Endometrium (tissue), 2 donors: ENCODE results near the gene LYRM2.
"Not testable (repeated sequence)": the region's sequence is repeated elsewhere in the genome, so short reads cannot be mapped to it uniquely, and the experiment has no call there.

Experiments used
- FAIRE-seq: peaks from 2 replicates; lab custom pipeline; 2012; peaks lifted over from hg19 to GRCh38; lab: Jason Lieb, UNC
- donor health status: control.
- donor health status: control.

Gene LYRM2

DNA sequence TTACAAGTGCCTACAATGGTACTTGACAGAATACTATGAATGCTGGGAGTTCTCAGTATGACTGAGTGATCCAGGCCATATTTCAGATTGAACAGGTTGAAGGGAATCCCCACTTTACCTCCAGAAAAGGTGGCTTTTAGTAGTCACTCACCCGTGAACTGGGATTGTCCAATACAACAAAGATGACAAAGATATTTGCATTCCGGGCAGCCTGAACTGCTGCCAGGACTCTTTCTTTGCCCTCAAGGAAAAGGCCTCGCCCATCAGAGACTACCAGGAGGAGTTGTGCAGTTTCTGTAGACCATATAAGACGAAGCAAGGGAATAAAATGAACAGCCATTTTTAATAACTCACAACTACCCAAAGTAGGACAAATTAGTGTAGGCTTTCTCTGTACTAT is 6.3 kb upstream of the LYRM2 start:
- no peak for FAIRE-seq

DNA sequence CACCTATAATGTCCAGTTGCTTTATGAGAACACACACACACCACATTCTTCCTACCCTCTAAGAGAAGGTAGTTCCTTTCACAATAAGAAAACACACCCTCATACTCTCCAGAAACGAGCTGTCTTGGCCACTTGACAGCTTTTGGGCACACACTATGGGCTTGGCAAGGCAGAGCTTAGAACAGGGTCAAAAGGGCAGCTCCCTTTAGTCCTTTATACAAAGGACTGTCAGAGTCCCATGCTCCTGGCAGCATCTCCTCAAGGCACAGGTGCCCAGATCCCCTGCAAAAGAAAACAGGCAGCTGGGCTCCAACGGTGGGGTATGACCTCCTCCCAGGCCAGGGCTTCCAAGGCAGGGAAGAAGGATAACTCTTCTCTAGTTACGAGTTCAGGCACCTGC is 4.9 kb upstream of the LYRM2 start:
- no peak for FAIRE-seq

DNA sequence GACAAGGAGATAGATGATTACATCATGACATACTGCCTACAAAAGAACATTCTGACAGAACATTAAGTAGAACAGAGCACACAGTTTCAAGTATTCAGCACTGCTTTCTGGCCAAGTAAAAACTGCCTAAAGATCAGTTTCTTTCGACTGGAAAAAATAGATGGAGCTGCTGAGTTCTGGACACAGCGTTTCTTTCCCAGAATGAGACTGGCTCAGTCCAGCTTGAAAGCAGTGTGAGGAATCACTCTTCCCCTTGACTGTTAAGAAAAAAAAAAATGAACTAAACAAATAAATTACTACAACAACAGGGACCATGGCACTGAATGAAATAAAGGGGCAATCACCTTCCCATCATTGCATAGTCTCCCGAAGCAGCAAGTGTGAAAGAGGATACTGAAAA is 4.4 kb upstream of the LYRM2 start:
- FAIRE-seq: no peak

DNA sequence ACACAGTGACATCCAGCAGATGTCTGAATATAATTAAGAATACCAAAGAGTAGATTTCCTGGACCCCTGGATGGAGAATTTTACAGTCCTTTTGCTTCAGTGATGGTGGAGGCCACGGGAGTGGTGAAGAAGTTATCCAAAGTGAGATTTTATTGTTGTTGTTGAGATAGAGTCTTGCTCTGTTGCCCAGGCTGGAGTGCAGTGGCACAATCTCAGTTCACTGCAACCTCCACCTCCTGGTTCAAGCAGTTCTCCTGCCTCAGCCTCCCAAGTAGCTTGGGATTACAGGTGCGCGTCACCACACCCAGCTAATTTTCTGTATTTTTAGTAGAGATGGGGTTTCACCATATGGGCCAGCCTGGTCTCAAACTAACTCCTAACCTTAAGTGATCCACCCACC is 3.0 kb upstream of the LYRM2 start:
- not testable (repeated sequence) for FAIRE-seq

GRCh38 chr6:89640804-89641203 is 2.3 kb upstream of the LYRM2 start:
- FAIRE-seq: no peak

DNA sequence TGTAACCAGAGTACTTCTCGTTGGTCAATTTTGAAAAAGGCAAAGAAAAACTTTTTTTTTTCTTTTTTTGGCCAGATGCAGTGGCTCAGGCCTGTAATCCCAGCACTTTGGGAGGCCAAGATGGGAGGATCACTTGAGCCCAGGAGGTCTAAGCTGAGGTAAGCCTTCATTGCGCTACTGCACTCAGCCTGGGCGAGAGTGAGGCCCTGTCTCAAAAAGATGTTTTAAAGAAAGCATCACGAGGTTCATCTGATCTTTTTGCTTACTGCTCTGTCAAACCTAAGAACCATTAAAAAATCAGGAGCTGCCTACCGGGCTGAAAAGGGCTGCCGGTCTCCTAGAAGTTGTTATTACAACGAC is 607 bp downstream of the LYRM2 start:
- no peak for FAIRE-seq

DNA sequence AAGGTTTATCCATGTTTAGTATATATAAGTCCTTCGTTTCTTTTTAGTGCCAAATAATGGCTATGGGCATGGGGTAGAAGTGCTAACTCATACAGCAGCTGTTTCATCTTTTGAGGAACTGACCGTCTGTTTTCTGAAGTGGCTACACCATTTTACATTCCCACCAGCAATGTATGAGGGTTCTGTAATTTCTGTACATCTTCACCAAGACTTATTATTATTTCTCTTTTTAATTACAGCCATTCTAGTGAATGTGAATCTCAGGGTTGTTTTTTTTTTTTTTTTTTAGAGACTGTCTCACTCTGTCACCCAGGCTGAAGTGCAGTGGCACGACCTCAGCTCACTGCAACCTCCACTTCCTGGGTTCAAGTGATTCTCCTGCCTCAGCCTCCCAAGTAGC is 2.1 kb downstream of the LYRM2 start:
- FAIRE-seq: not testable (repeated sequence)

- no peak for FAIRE-seq
These were observed 8.1 kb downstream of the LYRM2 start for GRCh38 chr6:89630488-89630887.

- no peak for FAIRE-seq
These were observed 14.8 kb downstream of the LYRM2 start for GRCh38 chr6:89623749-89624148.

DNA sequence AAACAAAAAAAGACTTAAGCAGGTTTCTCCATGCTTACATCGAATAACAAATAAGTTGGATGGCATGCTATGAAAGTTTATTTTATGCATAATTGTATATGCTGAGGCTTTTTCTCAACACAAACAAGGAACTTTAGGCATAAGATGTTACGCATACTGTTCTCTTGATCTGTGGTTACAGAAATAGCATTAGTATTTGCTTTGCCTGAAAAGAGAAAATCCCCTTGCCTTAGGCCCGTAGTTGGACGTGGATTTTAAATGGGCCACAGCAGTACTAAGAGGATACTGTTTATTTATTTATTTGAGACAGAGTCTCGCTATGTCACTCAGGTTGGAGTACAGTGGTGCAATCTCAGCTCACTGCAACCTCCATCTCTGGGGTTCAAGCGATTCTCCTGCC is 19.0 kb downstream of the LYRM2 start:
- FAIRE-seq: no peak

- FAIRE-seq: no peak
These were observed 20.5 kb downstream of the LYRM2 start for GRCh38 chr6:89618026-89618425.

GRCh38 chr6:89616531-89616930 is 22.0 kb downstream of the LYRM2 start:
- FAIRE-seq: no peak

- no peak for FAIRE-seq
These were observed 22.7 kb downstream of the LYRM2 start for GRCh38 chr6:89615882-89616281.

- FAIRE-seq: no peak
These were observed 24.8 kb downstream of the LYRM2 start for GRCh38 chr6:89613790-89614189.

DNA sequence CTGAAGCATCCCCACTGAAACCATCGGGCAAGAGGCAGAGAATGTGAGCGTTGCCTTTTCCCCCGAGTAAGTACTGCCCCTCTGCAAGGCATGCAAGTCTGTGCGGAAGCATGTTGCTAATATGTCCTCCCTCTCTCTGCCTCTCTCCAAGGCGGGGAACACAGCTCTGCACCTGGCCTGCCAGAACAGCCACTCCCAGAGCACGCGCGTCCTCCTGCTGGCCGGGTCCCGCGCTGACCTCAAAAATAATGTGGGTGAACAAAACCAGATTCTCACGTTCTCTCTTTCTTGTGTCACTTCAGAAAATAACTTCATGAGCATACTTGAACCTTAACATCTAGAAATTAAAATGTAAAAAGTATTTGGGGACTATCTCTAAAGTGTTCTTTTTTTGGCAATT is 26.4 kb downstream of the LYRM2 start:
- no peak for FAIRE-seq

DNA sequence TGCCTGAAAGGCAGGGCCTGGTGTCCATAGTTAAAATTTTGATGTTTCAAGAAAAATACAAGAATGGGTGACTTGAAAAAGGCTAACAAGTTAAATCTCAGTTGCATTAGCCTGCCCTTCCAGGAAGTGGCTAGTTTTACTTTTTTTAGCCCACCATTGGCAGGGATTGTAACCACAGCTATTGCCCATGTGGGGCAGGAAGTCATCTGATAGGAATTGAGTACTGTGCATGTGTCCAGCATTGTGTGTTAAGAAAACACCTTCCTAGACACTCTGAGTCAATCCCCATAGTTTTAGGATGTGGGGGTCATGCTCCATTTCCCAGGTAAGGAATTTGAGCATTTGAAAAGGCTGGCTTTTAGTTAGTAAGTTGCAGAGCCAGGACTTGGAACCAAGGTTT is 26.9 kb downstream of the LYRM2 start:
- FAIRE-seq: no peak

GRCh38 chr6:89610149-89610642 is 28.4 kb downstream of the LYRM2 start:
- no peak for FAIRE-seq

- no peak for FAIRE-seq
These were observed 32.7 kb downstream of the LYRM2 start for GRCh38 chr6:89605861-89606260.

GRCh38 chr6:89604653-89605052 is 33.9 kb downstream of the LYRM2 start:
- no peak for FAIRE-seq

- FAIRE-seq: no peak
These were observed 36.4 kb downstream of the LYRM2 start for GRCh38 chr6:89602166-89602565.

- no peak for FAIRE-seq
These were observed 38.8 kb downstream of the LYRM2 start for GRCh38 chr6:89599727-89600126.

- no peak for FAIRE-seq
These were observed 40.6 kb downstream of the LYRM2 start for GRCh38 chr6:89597988-89598387.

- no peak for FAIRE-seq
These were observed 41.2 kb downstream of the LYRM2 start for GRCh38 chr6:89597372-89597771.

DNA sequence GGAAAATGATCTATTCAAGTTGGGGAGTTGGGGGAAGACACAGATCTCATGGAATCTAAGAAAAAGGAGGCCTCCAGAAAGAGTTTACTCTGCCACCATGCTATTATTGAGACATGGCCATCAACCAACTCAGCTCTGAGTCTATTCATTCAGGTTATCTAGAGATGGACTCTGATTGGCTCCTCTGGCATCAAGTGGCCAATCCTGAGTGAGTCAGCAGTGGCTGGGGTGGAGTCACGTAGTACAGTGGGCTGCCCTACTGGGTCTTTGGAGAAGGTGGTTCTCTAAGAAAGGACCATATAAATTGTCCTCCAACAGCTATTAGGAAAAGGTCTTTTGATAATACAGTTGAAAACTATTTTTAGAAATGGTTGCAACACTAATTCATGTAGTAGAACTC is 42.1 kb downstream of the LYRM2 start:
- FAIRE-seq: no peak

GRCh38 chr6:89596056-89596455 is 42.5 kb downstream of the LYRM2 start:
- no peak for FAIRE-seq
